NT2/D1 (cell line): ENCODE data around the gene TTC23L.

Experiments
- SUZ12 ChIP-seq: IDR thresholded peaks from 2 replicates; pipeline ENCODE4 v1.6.1; 2011; ENCODE audit not compliant: insufficient read length, insufficient read depth; ENCODE audit errors: extremely low read depth
- YY1 ChIP-seq: IDR thresholded peaks from 2 replicates; pipeline ENCODE4 v1.6.1; 2011; ENCODE audit not compliant: insufficient read length, insufficient read depth
- ZNF274 ChIP-seq: IDR thresholded peaks from 2 replicates; pipeline ENCODE4 v1.6.1; 2011; ENCODE audit warnings: mild to moderate bottlenecking, low read depth, low read length

- TF ChIP-seq ZNF274 (no peak), YY1 (no peak), SUZ12 (no peak)
Measured at GRCh38 chr5:34914671-34915138, 75.7 kb downstream of the TTC23L start.
